GM12875 (cell line): ENCODE data around the gene CDS2.

Experiments
- H3K4me3 ChIP-seq: one replicate; pipeline ENCODE4 v1.5.1; 2011; ENCODE audit warnings: low read depth, low read length, control low read depth
- TF ChIP-seq, protein P1 (sequence below): IDR thresholded peaks from 2 replicates; pipeline ENCODE4 v1.5.1; 2011; ENCODE audit warnings: low read depth, mild to moderate bottlenecking, control low read depth, inconsistent platforms, low read length, moderate library complexity, borderline replicate concordance; ENCODE audit not compliant: insufficient read depth

CDS2 gene

GRCh38 chr20:5126512-5127203 is at the start of gene CDS2:
CDS2 (plus strand) TSS chr20:5127008; CDS start chr20:5127093, 85 bp downstream.
- TF ChIP-seq, protein P1, sequence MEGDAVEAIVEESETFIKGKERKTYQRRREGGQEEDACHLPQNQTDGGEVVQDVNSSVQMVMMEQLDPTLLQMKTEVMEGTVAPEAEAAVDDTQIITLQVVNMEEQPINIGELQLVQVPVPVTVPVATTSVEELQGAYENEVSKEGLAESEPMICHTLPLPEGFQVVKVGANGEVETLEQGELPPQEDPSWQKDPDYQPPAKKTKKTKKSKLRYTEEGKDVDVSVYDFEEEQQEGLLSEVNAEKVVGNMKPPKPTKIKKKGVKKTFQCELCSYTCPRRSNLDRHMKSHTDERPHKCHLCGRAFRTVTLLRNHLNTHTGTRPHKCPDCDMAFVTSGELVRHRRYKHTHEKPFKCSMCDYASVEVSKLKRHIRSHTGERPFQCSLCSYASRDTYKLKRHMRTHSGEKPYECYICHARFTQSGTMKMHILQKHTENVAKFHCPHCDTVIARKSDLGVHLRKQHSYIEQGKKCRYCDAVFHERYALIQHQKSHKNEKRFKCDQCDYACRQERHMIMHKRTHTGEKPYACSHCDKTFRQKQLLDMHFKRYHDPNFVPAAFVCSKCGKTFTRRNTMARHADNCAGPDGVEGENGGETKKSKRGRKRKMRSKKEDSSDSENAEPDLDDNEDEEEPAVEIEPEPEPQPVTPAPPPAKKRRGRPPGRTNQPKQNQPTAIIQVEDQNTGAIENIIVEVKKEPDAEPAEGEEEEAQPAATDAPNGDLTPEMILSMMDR, result peak; percentile 65
- peak within 1 kb of the TSS; percentile 78 for H3K4me3 ChIP-seq

- TF ChIP-seq, protein P1, result no peak
- H3K4me3 ChIP-seq, result no peak overlapping the region
These were observed 48.9 kb upstream of the CDS2 start for GRCh38 chr20:5077761-5078387.

- no peak overlapping the region for H3K4me3 ChIP-seq
- TF ChIP-seq, protein P1, result no peak
These were observed 48.3 kb upstream of the CDS2 start for GRCh38 chr20:5078399-5078958.

DNA sequence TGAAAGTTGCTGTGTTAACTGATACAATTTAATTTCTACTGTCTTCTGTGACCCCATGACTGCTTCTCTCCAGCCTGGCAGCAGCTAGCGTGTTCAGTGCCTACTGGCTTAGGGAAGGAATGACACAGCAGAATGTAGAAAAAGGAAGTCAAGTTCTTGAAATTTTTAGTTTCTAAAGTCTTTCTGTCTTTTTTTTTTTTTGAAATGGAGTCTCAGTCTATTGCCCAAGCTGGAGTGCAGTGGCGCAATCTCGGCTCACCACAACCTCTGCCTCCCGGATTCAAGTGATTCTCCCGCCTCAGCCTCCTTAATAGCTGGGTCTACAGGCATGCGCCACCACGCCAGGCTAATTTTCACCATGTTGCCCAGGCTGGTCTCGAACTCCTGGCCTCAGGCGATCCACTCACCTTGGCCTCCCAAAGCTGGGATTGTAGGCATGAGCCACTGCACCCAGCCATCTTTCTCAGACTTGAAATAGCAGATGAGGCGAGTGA is 46.4 kb upstream of the CDS2 start:
- TF ChIP-seq, protein P1, result no peak
- H3K4me3 ChIP-seq, result no peak overlapping the region

DNA sequence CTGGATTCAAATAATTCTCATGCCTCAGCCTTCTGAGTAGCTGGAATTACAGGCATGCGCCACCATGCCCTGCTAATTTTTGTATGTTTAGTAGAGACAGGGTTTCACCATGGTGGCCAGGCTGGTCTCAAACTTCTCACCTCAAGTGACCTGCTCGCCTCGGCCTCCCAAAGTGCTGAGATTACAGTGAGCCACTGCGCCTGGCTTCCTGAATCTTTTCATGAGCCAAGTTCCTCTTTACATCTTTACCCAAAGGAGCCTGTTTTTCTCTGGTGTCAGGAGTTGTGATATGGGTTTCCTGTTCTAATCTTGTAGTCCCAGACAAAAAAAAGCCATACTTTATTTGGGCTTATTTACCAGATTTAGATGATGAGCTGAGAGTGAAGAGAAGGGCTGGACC is 41.4 kb upstream of the CDS2 start:
- TF ChIP-seq, protein P1, result no peak

DNA sequence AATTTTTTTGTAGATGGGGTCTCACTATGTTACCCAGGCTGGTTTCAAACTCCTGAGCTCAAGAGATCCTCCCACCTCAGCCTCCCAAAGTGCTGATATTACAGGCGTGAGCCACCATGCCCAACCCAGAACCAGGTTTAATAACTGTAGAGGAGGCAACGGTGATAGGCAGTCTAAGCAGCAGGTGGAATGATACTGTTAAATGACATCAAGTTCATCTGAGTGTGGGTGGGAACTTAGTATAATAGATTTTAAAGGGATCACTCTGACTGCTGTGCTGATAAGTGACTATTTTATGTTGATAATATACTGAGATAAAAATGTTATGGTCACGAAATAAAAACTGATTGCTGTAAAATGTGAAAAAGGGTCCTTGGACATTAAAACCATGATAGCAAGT is 38.1 kb upstream of the CDS2 start:
- TF ChIP-seq, protein P1, result no peak
- H3K4me3 ChIP-seq, result no peak overlapping the region

More for the DNA sequence above, 41.4 kb upstream of the CDS2 start:
- H3K4me3 ChIP-seq, result no peak overlapping the region
